OCI-LY7 (cell line): ENCODE measurements around the gene GNG7.

Experiments
- EZH2phosphoT487 ChIP-seq: fragments of 200-600 bp; sonication (generic); IDR thresholded peaks from 2 replicates; pipeline ENCODE4 v1.6.1; 2018; ENCODE audit warnings: low read depth, borderline replicate concordance, mild to moderate bottlenecking, mixed run types, antibody characterized with exemption, low read length, moderate library complexity, mixed read lengths
- TF ChIP-seq, protein P1 (sequence below): fragments of 200-600 bp; sonication (generic); conservative IDR thresholded peaks from 2 replicates; pipeline ENCODE4 v1.5.1; 2014; ENCODE audit warnings: mild to moderate bottlenecking, antibody characterized with exemption, low read length, moderate library complexity, mixed read lengths

DNA sequence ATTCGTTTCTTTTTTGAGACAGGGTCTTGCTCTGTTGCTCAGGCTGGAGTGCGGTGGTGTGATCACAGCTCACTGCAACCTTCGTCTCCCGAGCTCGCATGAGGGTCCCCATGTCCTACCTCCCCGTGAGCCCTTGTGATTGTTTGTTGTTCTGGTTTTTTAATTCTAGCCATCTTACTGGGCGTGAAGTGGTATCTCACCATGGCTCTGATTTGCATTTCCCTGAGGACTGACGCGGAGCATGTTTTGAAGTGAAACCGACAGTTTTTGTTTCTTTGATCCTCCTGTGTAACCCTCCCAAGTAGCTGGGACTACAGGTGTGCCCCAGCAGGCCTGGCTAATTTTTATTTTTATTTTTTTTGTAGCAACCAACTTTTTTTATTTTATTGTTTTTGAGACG is 21.7 kb downstream of the GNG7 start:
- TF ChIP-seq, protein P1, sequence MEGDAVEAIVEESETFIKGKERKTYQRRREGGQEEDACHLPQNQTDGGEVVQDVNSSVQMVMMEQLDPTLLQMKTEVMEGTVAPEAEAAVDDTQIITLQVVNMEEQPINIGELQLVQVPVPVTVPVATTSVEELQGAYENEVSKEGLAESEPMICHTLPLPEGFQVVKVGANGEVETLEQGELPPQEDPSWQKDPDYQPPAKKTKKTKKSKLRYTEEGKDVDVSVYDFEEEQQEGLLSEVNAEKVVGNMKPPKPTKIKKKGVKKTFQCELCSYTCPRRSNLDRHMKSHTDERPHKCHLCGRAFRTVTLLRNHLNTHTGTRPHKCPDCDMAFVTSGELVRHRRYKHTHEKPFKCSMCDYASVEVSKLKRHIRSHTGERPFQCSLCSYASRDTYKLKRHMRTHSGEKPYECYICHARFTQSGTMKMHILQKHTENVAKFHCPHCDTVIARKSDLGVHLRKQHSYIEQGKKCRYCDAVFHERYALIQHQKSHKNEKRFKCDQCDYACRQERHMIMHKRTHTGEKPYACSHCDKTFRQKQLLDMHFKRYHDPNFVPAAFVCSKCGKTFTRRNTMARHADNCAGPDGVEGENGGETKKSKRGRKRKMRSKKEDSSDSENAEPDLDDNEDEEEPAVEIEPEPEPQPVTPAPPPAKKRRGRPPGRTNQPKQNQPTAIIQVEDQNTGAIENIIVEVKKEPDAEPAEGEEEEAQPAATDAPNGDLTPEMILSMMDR: no peak
- no peak for TF ChIP-seq EZH2phosphoT487
